H1 (cell line): Measurements from ENCODE around the gene ALPP. TPM values are rescaled to one million over a fixed set of nuclear protein-coding genes. Genes with fewer than 3 reads are reported as not detected.

ENCODE experiments used
- CTCF ChIA-PET: fragments of 300-600 bp; sonication (Branson Sonifier 250); formaldehyde crosslinking; loops from one replicate; lab custom pipeline; 2021; ENCODE audit not compliant: partially characterized antibody; lab: Charles Lee
- POLR2A ChIA-PET: fragments of 300-600 bp; sonication (Branson Sonifier 250); formaldehyde crosslinking; loops from one replicate; lab custom pipeline; 2021; ENCODE audit warnings: inconsistent platforms; ENCODE audit not compliant: partially characterized antibody; lab: Charles Lee
- DNase-seq, 2 experiments: peaks; one replicate each; pipeline versions ENCODE4 v3.0.0 to v3.0.0-alpha.2; 2010 to 2022; ENCODE audit warnings: low spot score in 2 of 2, low read depth in 1 of 2, mixed read lengths in 1 of 2
- FAIRE-seq: peaks from 2 replicates; lab custom pipeline; 2011; peaks lifted over from hg19 to GRCh38; lab: Jason Lieb, UNC
- H2AFZ ChIP-seq: 2 replicates; pipeline ENCODE4 v1.8.1; 2012; ENCODE audit warnings: low read length, inconsistent platforms
- H2AK5ac ChIP-seq: 2 replicates; pipeline ENCODE4 v1.6.1; 2013; ENCODE audit warnings: low read depth, low read length
- H2BK120ac ChIP-seq: replicated peaks from 2 replicates; pipeline ENCODE3; 2013; ENCODE audit warnings: low read depth, low read length, inconsistent platforms
- H2BK12ac ChIP-seq: 2 replicates; pipeline ENCODE4 v1.6.1; 2013; ENCODE audit warnings: low read depth, low read length
- H2BK15ac ChIP-seq: 2 replicates; pipeline ENCODE4 v1.6.1; 2013; ENCODE audit warnings: low read length
- H2BK20ac ChIP-seq: 2 replicates; pipeline ENCODE4 v1.6.1; 2013; ENCODE audit warnings: low read length
- H2BK5ac ChIP-seq: 2 replicates; pipeline ENCODE4 v1.6.1; 2013; ENCODE audit warnings: low read depth, low read length
- H3K14ac ChIP-seq: 2 replicates; pipeline ENCODE4 v1.6.1; 2013; ENCODE audit warnings: inconsistent platforms; ENCODE audit not compliant: insufficient read length
- H3K18ac ChIP-seq: 2 replicates; pipeline ENCODE4 v1.6.1; 2013; ENCODE audit warnings: low read length; ENCODE audit errors: extremely low read depth
- H3K23ac ChIP-seq: 2 replicates; pipeline ENCODE4 v1.6.1; 2013; ENCODE audit warnings: inconsistent platforms; ENCODE audit not compliant: insufficient read length
- H3K23me2 ChIP-seq: 2 replicates; pipeline ENCODE4 v1.6.1; 2013; ENCODE audit warnings: low read depth, low read length
- H3K27ac ChIP-seq: 2 replicates; pipeline ENCODE4 v1.6.1; 2011; ENCODE audit warnings: low read depth, low read length, inconsistent platforms
- H3K27me3 ChIP-seq, 4 experiments: replicated peaks in 1 of 4; 1 replicate in 1 of 4; 2 replicates in 3 of 4; pipeline versions ENCODE4 v1.6.1 to v1.8.1; 2011 to 2013; ENCODE audit warnings: low read length in 3 of 4, mild to moderate bottlenecking in 3 of 4, inconsistent platforms in 2 of 4, mixed read lengths in 2 of 4, moderate library complexity in 1 of 4; ENCODE audit not compliant: control insufficient read depth in 3 of 4, insufficient read depth in 3 of 4; ENCODE audit errors: extremely low read depth in 1 of 4
- H3K36me3 ChIP-seq, 4 experiments: 2 replicates each; pipeline versions ENCODE4 v1.6.1 to v1.8.1; 2011 to 2013; ENCODE audit warnings: mild to moderate bottlenecking in 4 of 4, low read length in 3 of 4, moderate library complexity in 2 of 4, control low read depth in 1 of 4, inconsistent platforms in 1 of 4; ENCODE audit not compliant: insufficient read depth in 4 of 4, control insufficient read depth in 2 of 4
- H3K4ac ChIP-seq: replicated peaks from 2 replicates; pipeline ENCODE3; 2013; ENCODE audit warnings: low read length, low read depth, mixed read lengths, inconsistent platforms; ENCODE audit not compliant: insufficient read length
- H3K4me1 ChIP-seq, 4 experiments: replicated peaks in 1 of 4; 1 replicate in 1 of 4; 2 replicates in 3 of 4; pipeline versions ENCODE4 v1.6.1 to v1.8.1; 2011 to 2013; ENCODE audit warnings: low read length in 3 of 4, inconsistent platforms in 2 of 4, mixed read lengths in 1 of 4; ENCODE audit not compliant: insufficient read depth in 4 of 4, control insufficient read depth in 3 of 4
- H3K4me2 ChIP-seq, 2 experiments: 2 replicates each; pipeline versions ENCODE4 v1.6.1 to v1.8.1; 2011 to 2013; ENCODE audit warnings: low read depth in 2 of 2, low read length in 2 of 2, control low read depth in 1 of 2, inconsistent platforms in 1 of 2, mild to moderate bottlenecking in 1 of 2; ENCODE audit not compliant: insufficient read depth in 1 of 2
- H3K4me3 ChIP-seq, 4 experiments: fragments of 200-600, 300-600 bp in 1 of 4; sonication (generic), shearing (Covaris generic), sonication (Bioruptor Twin) in 1 of 4; 2 replicates each; pipeline versions ENCODE4 v1.5.1 to v1.8.1; 2011 to 2016; ENCODE audit warnings: low read length in 4 of 4, low read depth in 3 of 4, control low read depth in 2 of 4, inconsistent platforms in 2 of 4, mild to moderate bottlenecking in 2 of 4, mixed read lengths in 1 of 4, moderate library complexity in 1 of 4; ENCODE audit not compliant: insufficient read depth in 2 of 4; ENCODE audit errors: extremely low read depth in 1 of 4
- H3K56ac ChIP-seq: replicated peaks from 2 replicates; pipeline ENCODE3; 2013; ENCODE audit warnings: low read depth, mild to moderate bottlenecking, mixed read lengths, low read length, inconsistent platforms; ENCODE audit not compliant: insufficient read length
- H3K79me1 ChIP-seq: 2 replicates; pipeline ENCODE4 v1.6.1; 2013; ENCODE audit warnings: low read depth, low read length, control low read depth
- H3K79me2 ChIP-seq, 2 experiments: 2 replicates each; pipeline versions ENCODE4 v1.6.1 to v1.8.1; 2012 to 2013; ENCODE audit warnings: low read length in 2 of 2, mild to moderate bottlenecking in 2 of 2, inconsistent platforms in 1 of 2; ENCODE audit not compliant: insufficient read depth in 2 of 2, control insufficient read depth in 1 of 2
- H3K9ac ChIP-seq, 4 experiments: replicated peaks in 1 of 4; 1 replicate in 1 of 4; 2 replicates in 3 of 4; pipeline versions ENCODE4 v1.6.1 to v1.8.1; 2011 to 2013; ENCODE audit warnings: low read depth in 3 of 4, low read length in 3 of 4, control low read depth in 2 of 4, mild to moderate bottlenecking in 2 of 4, moderate library complexity in 2 of 4, inconsistent platforms in 1 of 4; ENCODE audit errors: extremely low read depth in 1 of 4
- H3K9me3 ChIP-seq, 2 experiments: 2 replicates each; pipeline versions ENCODE4 v1.6.1 to v1.8.1; 2012 to 2013; ENCODE audit warnings: mild to moderate bottlenecking in 2 of 2, moderate library complexity in 2 of 2, control low read depth in 1 of 2, inconsistent platforms in 1 of 2, low read depth in 1 of 2, low read length in 1 of 2, mixed read lengths in 1 of 2; ENCODE audit not compliant: insufficient read depth in 2 of 2
- H4K20me1 ChIP-seq, 2 experiments: replicated peaks in 1 of 2; 2 replicates each; pipeline versions ENCODE3 to v1.8.1; 2011 to 2013; ENCODE audit warnings: inconsistent platforms in 2 of 2, low read length in 2 of 2, mild to moderate bottlenecking in 1 of 2; ENCODE audit not compliant: insufficient read depth in 2 of 2, control insufficient read depth in 1 of 2
- H4K5ac ChIP-seq: 2 replicates; pipeline ENCODE4 v1.6.1; 2013; ENCODE audit warnings: low read length, low read depth, mixed read lengths, inconsistent platforms; ENCODE audit not compliant: insufficient read length
- H4K8ac ChIP-seq: 2 replicates; pipeline ENCODE4 v1.8.0; 2013; ENCODE audit warnings: mild to moderate bottlenecking, moderate library complexity, low read length, inconsistent platforms; ENCODE audit not compliant: insufficient read depth; ENCODE audit errors: extremely low read depth
- H4K91ac ChIP-seq: replicated peaks from 2 replicates; pipeline ENCODE3; 2013; ENCODE audit warnings: low read length, mixed read lengths, inconsistent platforms; ENCODE audit not compliant: insufficient read length
- JUND ChIP-seq: IDR thresholded peaks from 2 replicates; pipeline ENCODE4 v1.6.1; 2011; ENCODE audit warnings: mild to moderate bottlenecking, improper control_type of control experiment, low read length
- KDM1A ChIP-seq: fragments of 200-600, 300-600 bp; sonication (generic); IDR thresholded peaks from 2 replicates; pipeline ENCODE4 v1.7.1; 2016; ENCODE audit warnings: mild to moderate bottlenecking, low read length, borderline replicate concordance
- MAX ChIP-seq: IDR thresholded peaks from 2 replicates; pipeline ENCODE4 v1.6.1; 2012; ENCODE audit warnings: inconsistent platforms
- NANOG ChIP-seq: IDR thresholded peaks from 2 replicates; pipeline ENCODE4 v1.6.1; 2011; ENCODE audit warnings: low read length, low read depth, mild to moderate bottlenecking, inconsistent platforms; ENCODE audit not compliant: insufficient read depth, poor library complexity, severe bottlenecking
- PHF8 ChIP-seq: fragments of 200-600 bp; sonication (generic); conservative IDR thresholded peaks from 2 replicates; pipeline ENCODE4 v1.7.1; 2012; ENCODE audit warnings: low read depth, mild to moderate bottlenecking, inconsistent platforms, low read length, moderate library complexity
- POU5F1 ChIP-seq: IDR thresholded peaks from 2 replicates; pipeline ENCODE4 v1.6.1; 2011; ENCODE audit warnings: low read depth, mild to moderate bottlenecking, low read length, moderate library complexity
- RBBP5 ChIP-seq: IDR thresholded peaks from 2 replicates; pipeline ENCODE4 v1.7.1; 2012; ENCODE audit warnings: low read depth, mild to moderate bottlenecking, inconsistent platforms, low read length, moderate library complexity, borderline replicate concordance
- RFX5 ChIP-seq: IDR thresholded peaks from 2 replicates; pipeline ENCODE4 v1.6.1; 2011; ENCODE audit warnings: low read depth, low read length, improper control_type of control experiment, borderline replicate concordance
- SIRT6 ChIP-seq: IDR thresholded peaks from one replicate; pipeline ENCODE4 v1.7.1; 2012; ENCODE audit warnings: low read length, inconsistent platforms
- SRF ChIP-seq: IDR thresholded peaks from 2 replicates; pipeline ENCODE4 v1.6.1; 2011; ENCODE audit warnings: mild to moderate bottlenecking, low read depth, low read length, moderate library complexity
- ZNF274 ChIP-seq: IDR thresholded peaks from 2 replicates; pipeline ENCODE4 v1.7.0; 2012; ENCODE audit warnings: low read length, borderline replicate concordance; ENCODE audit errors: extremely low read depth
- WGBS, 2 experiments: shearing (Covaris generic) in 1 of 2; methylation state at CpG; one replicate each; pipeline versions ENCODE4 v1.1.6 to v1.1.7; 2013 to 2015; ENCODE audit warnings: low lambda C conversion rate in 2 of 2, mixed read lengths in 2 of 2, inconsistent platforms in 1 of 2, low coverage in 1 of 2, missing lambda C conversion rate in 1 of 2; ENCODE audit not compliant: insufficient replicate concordance in 2 of 2, insufficient coverage in 1 of 2, insufficient read length in 1 of 2; ENCODE audit errors: extremely low coverage in 1 of 2, missing lambda C conversion rate in 1 of 2; 5-methylcytosine and 5-hydroxymethylcytosine counted together
- polyA plus RNA-seq, 7 experiments: library from polyadenylated mRNA; depleted of rRNA in 3 of 7; stranded (reverse) in 5 of 7; unstranded in 2 of 7; fragments of >200 nt in 5 of 7; fragments of 200-250 nt in 2 of 7; gene quantifications; 1 replicate in 5 of 7; 2 replicates in 1 of 7; 4 replicates in 1 of 7; pipeline versions ENCODE4 v1.2.1 to v1.2.3, GENCODE V29; 2011 to 2013; ENCODE audit warnings: missing spikeins in 2 of 7, mixed read lengths in 2 of 7
- total RNA-seq: library from RNA; stranded (reverse); fragmentation: NEBNext Ultra II Directional; extraction: Animal tissue kit (Norgen Biotek cat#: 25700); gene quantifications from 2 replicates; pipeline ENCODE4 v1.2.1, GENCODE V29; 2021

The ALPP gene
- total and polyA plus RNA-seq, 2 of the 8 experiments (the other 6 are each of a cell fraction or from before 2014, with no cell fraction given) = 0.15 TPM

GRCh38 chr2:232353096-232353495, 25.5 kb upstream of the ALPP start:
- Histone ChIP-seq H4K8ac (no peak overlapping the region), H2AK5ac (no peak overlapping the region), H3K56ac (no peak overlapping the region), H3K4ac (no peak overlapping the region), H3K4me2 (no peak overlapping the region), H3K27me3 (peaks cover 25 to 47% (median 33%) of the 10 kb centered on the region in 4 experiments; a peak in 6 of 7 replicates), H2BK12ac (no peak overlapping the region), H2BK20ac (no peak overlapping the region), H3K79me1 (no peaks in the 10 kb centered on the region), H3K27ac (no peak overlapping the region), H3K23ac (no peak overlapping the region), H2BK120ac (no peak overlapping the region), H4K91ac (no peak overlapping the region), H3K14ac (no peak overlapping the region), H3K79me2 (no peaks in the 10 kb centered on the region), H2BK15ac (no peak overlapping the region), H4K20me1 (no peaks in the 10 kb centered on the region), H3K4me3 (no peak overlapping the region), H3K23me2 (peaks cover 2% of the 10 kb centered on the region), H3K9me3 (peaks cover 6 to 8% of the 10 kb centered on the region in 2 experiments; a peak in 2 of 4 replicates), H4K5ac (no peak overlapping the region), H2AFZ (no peak overlapping the region), H2BK5ac (no peak overlapping the region), H3K18ac (no peak overlapping the region), H3K4me1 (peaks cover 0 to 4% (median 2%) of the 10 kb centered on the region in 4 experiments; a peak in 3 of 7 replicates), H3K36me3 (peaks cover 0 to 5% (median 0%) of the 10 kb centered on the region in 4 experiments; a peak in 1 of 8 replicates), H3K9ac (no peak overlapping the region)
- POLR2A ChIA-PET = interaction anchor here (1.0 to 1.1 kb wide), 2 partner anchors 19 to 34 kb away, joined by 3 read pairs; no protein-coding TSS in a partner anchor
- TF ChIP-seq POU5F1 (no peak), KDM1A (no peak), RFX5 (no peak), SIRT6 (no peak), MAX (no peak), ZNF274 (no peak), NANOG (no peak), PHF8 (no peak), SRF (no peak), RBBP5 (no peak), JUND (no peak)
- 83% methylated on average over 7 of the region's 8 CpGs; no CpG with 5 or more reads in 1 of the 2 experiments for WGBS, 2 experiments
- CTCF ChIA-PET = interaction anchor here (0.8 to 8.8 kb wide), 13 partner anchors 13 to 453 kb away, joined by 3 to 100 read pairs (median 3); no protein-coding TSS in a partner anchor
- FAIRE-seq (no peak), DNase-seq (no peak)
